Neural progenitor cell (in vitro differentiated cells): Measurements from ENCODE around the gene OR2L2. TPM values are rescaled to one million over a fixed set of nuclear protein-coding genes. Genes with fewer than 3 reads are reported as not detected.
"Not testable (repeated sequence)": the region's sequence is repeated elsewhere in the genome, so short reads cannot be mapped to it uniquely, and the experiment has no call there.

Experiments
- DNase-seq: peaks from one replicate; pipeline ENCODE4 v3.0.0-alpha.2; 2016; ENCODE audit warnings: low spot score
- H2AFZ ChIP-seq: fragments of 200-600 bp; sonication (generic); replicated peaks from 2 replicates; pipeline ENCODE4 v1.6.1; 2016; ENCODE audit warnings: antibody characterized with exemption
- H3F3A ChIP-seq: fragments of 200-600 bp; sonication (generic); 2 replicates; pipeline ENCODE4 v1.6.1; 2016; ENCODE audit warnings: antibody characterized with exemption, low read depth
- H3K27ac ChIP-seq: fragments of 200-600 bp; sonication (generic); 2 replicates; pipeline ENCODE4 v1.5.1; 2016; ENCODE audit warnings: mild to moderate bottlenecking
- H3K27me3 ChIP-seq: fragments of 200-600 bp; sonication (generic); 2 replicates; pipeline ENCODE4 v1.6.1; 2016; ENCODE audit warnings: mild to moderate bottlenecking, moderate library complexity
- H3K36me3 ChIP-seq: fragments of 200-600 bp; sonication (generic); 2 replicates; pipeline ENCODE4 v1.5.1; 2016
- H3K4me1 ChIP-seq: fragments of 200-600 bp; sonication (generic); 2 replicates; pipeline ENCODE4 v1.6.1; 2016; ENCODE audit warnings: mixed run types
- H3K4me2 ChIP-seq: fragments of 200-600 bp; sonication (generic); 2 replicates; pipeline ENCODE4 v1.6.1; 2016
- H3K4me3 ChIP-seq: fragments of 200-600 bp; sonication (generic); 2 replicates; pipeline ENCODE4 v1.5.1; 2016
- H3K79me2 ChIP-seq: fragments of 200-600 bp; sonication (generic); 2 replicates; pipeline ENCODE4 v1.6.1; 2016; ENCODE audit warnings: low read depth
- H3K9ac ChIP-seq: fragments of 200-600 bp; sonication (generic); 2 replicates; pipeline ENCODE4 v1.6.1; 2016
- H3K9me3 ChIP-seq: fragments of 200-600 bp; sonication (generic); 2 replicates; pipeline ENCODE4 v1.5.1; 2016; ENCODE audit warnings: low read depth
- H4K20me1 ChIP-seq: fragments of 200-600 bp; sonication (generic); 2 replicates; pipeline ENCODE4 v1.6.1; 2016; ENCODE audit warnings: low read depth
- H3K27ac Mint-ChIP-seq: 3 replicates; pipeline ENCODE4 v1.8.0; 2021; ENCODE audit warnings: mixed read lengths
- H3K27me3 Mint-ChIP-seq: 2 replicates; pipeline ENCODE4 v1.8.0; 2022; ENCODE audit warnings: low read depth, mild to moderate bottlenecking, inconsistent platforms, moderate library complexity, mixed read lengths; ENCODE audit not compliant: insufficient read depth
- H3K36me3 Mint-ChIP-seq: 3 replicates; pipeline ENCODE4 v1.8.0; 2021; ENCODE audit warnings: mixed read lengths
- H3K4me1 Mint-ChIP-seq: 3 replicates; pipeline ENCODE4 v1.8.0; 2021; ENCODE audit warnings: mixed read lengths
- H3K4me3 Mint-ChIP-seq: 3 replicates; pipeline ENCODE4 v1.8.0; 2021; ENCODE audit warnings: mild to moderate bottlenecking, moderate library complexity, mixed read lengths
- H3K9me3 Mint-ChIP-seq: 3 replicates; pipeline ENCODE4 v1.8.0; 2020; ENCODE audit warnings: mixed read lengths
- EZH2 ChIP-seq: fragments of 200-600 bp; sonication (generic); IDR thresholded peaks from 2 replicates; pipeline ENCODE4 v1.6.1; 2017; ENCODE audit warnings: antibody characterized with exemption, mild to moderate bottlenecking, moderate library complexity
- EZH2phosphoT487 ChIP-seq: fragments of 200-600 bp; sonication (generic); IDR thresholded peaks from 2 replicates; pipeline ENCODE4 v1.6.1; 2017; ENCODE audit warnings: antibody characterized with exemption
- small RNA-seq: library from RNA; depleted of rRNA; stranded (forward); fragments of <200 nt; gene quantifications from one replicate; pipeline ENCODE3, GENCODE V24; 2015
- total RNA-seq: library from RNA; depleted of rRNA; stranded (reverse); fragments of >200 nt; gene quantifications from 2 replicates; pipeline ENCODE4 v1.2.3, GENCODE V29; 2015; ENCODE audit warnings: low replicate concordance
- TF ChIP-seq, protein P1 (sequence below): fragments of 200-600 bp; sonication (generic); IDR thresholded peaks from 2 replicates; pipeline ENCODE4 v1.5.1; 2017; ENCODE audit warnings: antibody characterized with exemption, mild to moderate bottlenecking

Gene OR2L2
- total RNA-seq, 1 donor from 2014 or later = not detected

DNA sequence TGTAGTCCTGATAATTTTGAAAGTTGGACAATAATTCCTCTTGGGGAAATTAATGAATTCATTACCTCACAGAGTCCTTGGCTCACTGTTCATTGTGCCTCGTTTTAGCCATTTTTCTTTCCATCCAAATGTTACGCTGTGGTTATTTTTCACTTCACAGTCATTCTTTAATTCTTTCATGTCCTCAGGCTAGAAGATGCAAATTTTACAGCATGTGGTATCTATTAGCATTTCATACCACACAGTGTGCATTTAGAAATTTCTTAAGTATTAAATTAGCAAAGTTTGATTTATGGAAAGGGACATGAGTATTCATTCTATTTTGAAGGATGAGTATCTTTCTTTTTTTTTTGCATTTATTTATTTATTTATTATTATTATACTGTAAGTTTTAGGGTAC is 35.2 kb downstream of the OR2L2 start:
- Mint-ChIP-seq H3K4me1 (no peaks in the 10 kb centered on the region), H3K4me3 (no peak overlapping the region), H3K27ac (no peak overlapping the region), H3K36me3 (no peaks in the 10 kb centered on the region), H3K9me3 (peaks cover 34% of the 10 kb centered on the region), H3K27me3 (no peaks in the 10 kb centered on the region)
- Histone ChIP-seq H3F3A (no peaks in the 10 kb centered on the region), H3K9me3 (peaks cover 19% of the 10 kb centered on the region), H3K36me3 (no peaks in the 10 kb centered on the region), H3K27ac (no peak overlapping the region), H3K27me3 (no peaks in the 10 kb centered on the region), H3K4me3 (no peak overlapping the region), H3K4me2 (no peak overlapping the region), H3K79me2 (no peaks in the 10 kb centered on the region), H2AFZ (no peak overlapping the region), H4K20me1 (no peaks in the 10 kb centered on the region), H3K9ac (no peak overlapping the region), H3K4me1 (no peaks in the 10 kb centered on the region)
- TF ChIP-seq, protein P1, sequence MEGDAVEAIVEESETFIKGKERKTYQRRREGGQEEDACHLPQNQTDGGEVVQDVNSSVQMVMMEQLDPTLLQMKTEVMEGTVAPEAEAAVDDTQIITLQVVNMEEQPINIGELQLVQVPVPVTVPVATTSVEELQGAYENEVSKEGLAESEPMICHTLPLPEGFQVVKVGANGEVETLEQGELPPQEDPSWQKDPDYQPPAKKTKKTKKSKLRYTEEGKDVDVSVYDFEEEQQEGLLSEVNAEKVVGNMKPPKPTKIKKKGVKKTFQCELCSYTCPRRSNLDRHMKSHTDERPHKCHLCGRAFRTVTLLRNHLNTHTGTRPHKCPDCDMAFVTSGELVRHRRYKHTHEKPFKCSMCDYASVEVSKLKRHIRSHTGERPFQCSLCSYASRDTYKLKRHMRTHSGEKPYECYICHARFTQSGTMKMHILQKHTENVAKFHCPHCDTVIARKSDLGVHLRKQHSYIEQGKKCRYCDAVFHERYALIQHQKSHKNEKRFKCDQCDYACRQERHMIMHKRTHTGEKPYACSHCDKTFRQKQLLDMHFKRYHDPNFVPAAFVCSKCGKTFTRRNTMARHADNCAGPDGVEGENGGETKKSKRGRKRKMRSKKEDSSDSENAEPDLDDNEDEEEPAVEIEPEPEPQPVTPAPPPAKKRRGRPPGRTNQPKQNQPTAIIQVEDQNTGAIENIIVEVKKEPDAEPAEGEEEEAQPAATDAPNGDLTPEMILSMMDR = no peak
- TF ChIP-seq EZH2 = no peak
- TF ChIP-seq EZH2phosphoT487 = no peak
- no peak for DNase-seq

DNA sequence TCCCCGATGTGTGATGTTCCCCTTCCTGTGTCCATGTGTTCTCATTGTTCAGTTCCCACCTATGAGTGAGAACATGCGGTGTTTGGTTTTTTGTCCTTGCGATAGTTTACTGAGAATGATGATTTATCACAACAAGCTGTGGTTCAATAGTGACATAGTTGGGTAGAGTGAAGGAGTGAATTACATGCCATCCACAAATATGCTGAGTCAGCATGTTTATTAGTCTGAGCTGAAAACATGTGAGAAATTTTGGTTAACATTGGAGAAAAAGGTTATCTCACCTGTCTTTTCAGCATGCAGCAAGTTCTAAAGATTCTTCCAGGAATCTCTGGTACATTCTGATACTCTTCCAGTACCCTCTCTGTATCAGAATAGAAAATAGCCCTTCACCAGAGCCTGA is 35.7 kb downstream of the OR2L2 start:
- no peaks in the 10 kb centered on the region for H3K4me1 ChIP-seq
- Mint-ChIP-seq H3K36me3 (no peaks in the 10 kb centered on the region), H3K4me3 (no peak overlapping the region), H3K27ac (no peak overlapping the region), H3K9me3 (peaks cover 34% of the 10 kb centered on the region), H3K27me3 (no peaks in the 10 kb centered on the region), H3K4me1 (no peaks in the 10 kb centered on the region)
- no peaks in the 10 kb centered on the region for H4K20me1 ChIP-seq
- no peak for DNase-seq
- no peak overlapping the region for H2AFZ ChIP-seq
- no peak overlapping the region for H3K9ac ChIP-seq
- no peaks in the 10 kb centered on the region for H3K27me3 ChIP-seq
- H3K36me3 ChIP-seq = no peaks in the 10 kb centered on the region
- TF ChIP-seq, protein P1 = no peak
- no peak for TF ChIP-seq EZH2phosphoT487
- no peak for TF ChIP-seq EZH2
- no peaks in the 10 kb centered on the region for H3F3A ChIP-seq
- no peak overlapping the region for H3K4me3 ChIP-seq
- H3K79me2 ChIP-seq = no peaks in the 10 kb centered on the region
- no peak overlapping the region for H3K4me2 ChIP-seq
- peaks cover 19% of the 10 kb centered on the region for H3K9me3 ChIP-seq
- H3K27ac ChIP-seq = no peak overlapping the region

DNA sequence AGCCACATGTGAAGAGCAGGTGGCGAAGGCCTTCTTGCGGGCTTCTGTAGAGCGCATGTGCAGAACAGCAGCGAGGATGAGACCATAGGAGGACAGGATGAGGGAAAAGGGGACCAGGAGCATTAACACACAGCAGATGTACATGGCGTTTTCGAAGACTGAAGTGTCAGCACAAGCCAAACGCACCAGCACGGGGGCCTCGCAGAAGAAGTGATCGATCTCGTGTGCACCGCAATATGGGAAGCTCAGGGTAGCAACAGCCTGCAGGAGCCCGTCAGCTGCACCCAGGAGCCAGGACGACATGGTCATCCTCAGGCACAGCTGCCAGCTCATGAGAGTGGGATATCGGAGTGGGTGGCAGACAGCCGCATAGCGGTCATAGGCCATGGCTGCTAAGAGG is 54.0 kb downstream of the OR2L2 start:
- not testable (repeated sequence) for H4K20me1 ChIP-seq, H3K27ac ChIP-seq, DNase-seq, H3K27me3 Mint-ChIP-seq, H3K27me3 ChIP-seq, H2AFZ ChIP-seq, H3K4me1 Mint-ChIP-seq, H3K27ac Mint-ChIP-seq, H3K4me3 ChIP-seq, H3K4me3 Mint-ChIP-seq, H3K79me2 ChIP-seq, H3K36me3 Mint-ChIP-seq, H3K9ac ChIP-seq, H3F3A ChIP-seq, H3K4me2 ChIP-seq, H3K4me1 ChIP-seq, H3K36me3 ChIP-seq
- H3K9me3 Mint-ChIP-seq = peaks cover 21% of the 10 kb centered on the region
- peaks cover 22% of the 10 kb centered on the region for H3K9me3 ChIP-seq

Small RNAs within 50 kb of the gene (small RNA-seq; reads per million reads assigned to genes)
- gene RF00019 = not detected

Other genes with a start within 250 kb of the OR2L2 start
- gene OR14A16, start 206.0 kb upstream of the OR2L2 start, total RNA-seq = not detected in 2 replicates
- gene OR11L1, start 188.2 kb upstream of the OR2L2 start, total RNA-seq = not detected in 2 replicates
- gene TRIM58, start 172.9 kb upstream of the OR2L2 start, total RNA-seq = 0.09 and 0.26 TPM in 2 replicates
- not detected in 2 replicates for gene OR2W3, start 134.5 kb upstream of the OR2L2 start, total RNA-seq
- not detected in 2 replicates for gene OR2T8, start 109.8 kb upstream of the OR2L2 start, total RNA-seq
- not detected in 2 replicates for gene OR2AJ1, start 105.2 kb upstream of the OR2L2 start, total RNA-seq
- not detected in 2 replicates for gene OR2L8, start 81.2 kb upstream of the OR2L2 start, total RNA-seq
- gene OR2AK2, start 64.8 kb upstream of the OR2L2 start, total RNA-seq = not detected in 2 replicates
- not detected in 2 replicates for gene OR2L5, start 16.4 kb upstream of the OR2L2 start, total RNA-seq
- gene OR2L3, start 16.8 kb downstream of the OR2L2 start, total RNA-seq = not detected in 2 replicates
- not detected in 2 replicates for gene OR2L13, start 65.1 kb downstream of the OR2L2 start, total RNA-seq
- not detected in 2 replicates for gene OR2M5, start 115.1 kb downstream of the OR2L2 start, total RNA-seq
- not detected in 2 replicates for gene OR2M2, start 144.8 kb downstream of the OR2L2 start, total RNA-seq
- not detected in 2 replicates for gene OR2M3, start 167.2 kb downstream of the OR2L2 start, total RNA-seq
- not detected in 2 replicates for gene OR2M4, start 201.3 kb downstream of the OR2L2 start, total RNA-seq
- not detected in 2 replicates for gene OR2T33, start 247.9 kb downstream of the OR2L2 start, total RNA-seq